Measurements from ENCODE around the gene NR3C1. TPM values are rescaled to one million over a fixed set of nuclear protein-coding genes. Genes with fewer than 3 reads are reported as not detected.

The NR3C1 gene
- total and polyA plus RNA-seq, 2 of the 13 experiments (the other 11 are each of a cell fraction or from before 2014, with no cell fraction given), result 10.0 to 24.3 TPM

- TF ChIP-seq ZGPAT (CRISPR knock-in tag; IDR thresholded peaks at IDR 0.05), result 0 out of 2 replicates have a peak, but pooled peaks have one; percentile 40
- 0 out of 2 replicates have a peak, but pooled peaks have one; percentile 38 for TF ChIP-seq ARNT2 (CRISPR knock-in tag; IDR thresholded peaks at IDR 0.05; ENCODE audit: low read depth)
- no peak for TF ChIP-seq ZNF329 (CRISPR knock-in tag; IDR thresholded peaks at IDR 0.05; ENCODE audit: low read depth)
- TF ChIP-seq ZNF761 (CRISPR knock-in tag; conservative IDR thresholded peaks at IDR 0.05), result peak; percentile 50; the same call in 1 of the 2 replicates
- no peak for TF ChIP-seq PRDM4 (CRISPR knock-in tag; IDR thresholded peaks at IDR 0.05; ENCODE audit: borderline replicate concordance)
- TF ChIP-seq PAX8 (CRISPR knock-in tag; IDR thresholded peaks at IDR 0.05; ENCODE audit: borderline replicate concordance), result no peak
- no peak for TF ChIP-seq CTCF (CRISPR knock-in tag; IDR thresholded peaks at IDR 0.05)
- no peak for TF ChIP-seq ZNF678 (CRISPR knock-in tag; IDR thresholded peaks at IDR 0.05)
- no peak for TF ChIP-seq CREM (IDR thresholded peaks at IDR 0.05)
- no peak for TF ChIP-seq CREM (CRISPR knock-in tag; IDR thresholded peaks at IDR 0.05)
- TF ChIP-seq ZNF34 (CRISPR knock-in tag; IDR thresholded peaks at IDR 0.05; ENCODE audit: borderline replicate concordance), result no peak
- TF ChIP-seq ZNF253 (CRISPR knock-in tag; IDR thresholded peaks at IDR 0.05; ENCODE audit: borderline replicate concordance), result no peak
- TF ChIP-seq MIER3 (CRISPR knock-in tag; IDR thresholded peaks at IDR 0.05; ENCODE audit: borderline replicate concordance), result 0 out of 2 replicates have a peak, but pooled peaks have one; percentile 24
- no peak for TF ChIP-seq SRSF9 (IDR thresholded peaks at IDR 0.05; ENCODE audit: borderline replicate concordance, insufficient read depth, low read depth, low read length, poor library complexity, severe bottlenecking)
Measured at GRCh38 chr5:143234162-143234842, 169.2 kb downstream of the NR3C1 start (continued).

Data from HepG2 (cell line).